SK-N-SH (cell line): ENCODE results near the gene ZNF865. TPM values are rescaled to one million over a fixed set of nuclear protein-coding genes. Genes with fewer than 3 reads are reported as not detected.
A peak's percentile ranks its signal among the peaks of the same experiment; 100 is the strongest.

Experiments
- CTCF ChIA-PET: fragments of 300-600, 350-600 bp; formaldehyde crosslinking; extraction: SDS; loops from one replicate; lab custom pipeline; 2021; lab: Yijun Ruan, JAX
- POLR2A ChIA-PET: fragments of 350-600 bp; sonication (Branson Sonifier 250); formaldehyde crosslinking; extraction: SDS; loops from one replicate; lab custom pipeline; 2020; ENCODE audit warnings: antibody characterized with exemption, inconsistent platforms; lab: Yijun Ruan, JAX
- DNase-seq: peaks from one replicate; pipeline ENCODE4 v3.0.0; 2012
- H2AFZ ChIP-seq: fragments of 200-600 bp; sonication (generic); 2 replicates; pipeline ENCODE4 v1.8.1; 2016; ENCODE audit warnings: antibody characterized with exemption, mild to moderate bottlenecking, low read depth
- H3F3A ChIP-seq: fragments of 200-600 bp; sonication (generic); replicated peaks from 2 replicates; pipeline ENCODE3; 2016; ENCODE audit warnings: antibody characterized with exemption, mild to moderate bottlenecking; ENCODE audit not compliant: insufficient read depth
- H3K27ac ChIP-seq, 2 experiments: fragments of 200-500 bp in 1 of 2; fragments of 200-600 bp in 1 of 2; sonication (Bioruptor generic) in 1 of 2; sonication (generic), shearing (Covaris generic) in 1 of 2; 2 replicates each; pipeline versions ENCODE4 v1.5.1 to v1.6.1; 2014 to 2016; ENCODE audit warnings: low read depth in 2 of 2, inconsistent platforms in 1 of 2, low read length in 1 of 2, mild to moderate bottlenecking in 1 of 2, mixed read lengths in 1 of 2
- H3K27me3 ChIP-seq: fragments of 200-600 bp; sonication (generic), shearing (Covaris generic); 2 replicates; pipeline ENCODE4 v1.6.1; 2016; ENCODE audit warnings: mixed run types; ENCODE audit not compliant: insufficient read depth
- H3K36me3 ChIP-seq, 2 experiments: fragments of 200-500 bp in 1 of 2; fragments of 200-600 bp in 1 of 2; sonication (Bioruptor generic) in 1 of 2; sonication (generic) in 1 of 2; replicated peaks in 1 of 2; 2 replicates each; pipeline versions ENCODE3 to v1.5.1; 2014 to 2016; ENCODE audit warnings: low read length in 1 of 2, mild to moderate bottlenecking in 1 of 2; ENCODE audit not compliant: insufficient read depth in 2 of 2, control insufficient read depth in 1 of 2
- H3K4me1 ChIP-seq, 2 experiments: fragments of 200-500 bp in 1 of 2; fragments of 200-600 bp in 1 of 2; sonication (Bioruptor generic) in 1 of 2; sonication (generic), shearing (Covaris generic) in 1 of 2; 2 replicates each; pipeline versions ENCODE4 v1.5.1 to v1.6.1; 2014 to 2016; ENCODE audit warnings: low read depth in 1 of 2, low read length in 1 of 2, mixed run types in 1 of 2; ENCODE audit not compliant: insufficient read depth in 2 of 2, control insufficient read depth in 1 of 2
- H3K4me2 ChIP-seq: fragments of 200-600 bp; sonication (generic), shearing (Covaris generic); 2 replicates; pipeline ENCODE4 v1.6.1; 2017; ENCODE audit warnings: mixed run types
- H3K4me3 ChIP-seq, 2 experiments: fragments of 200-500 bp in 1 of 2; fragments of 200-600 bp in 1 of 2; sonication (Bioruptor generic) in 1 of 2; sonication (generic), shearing (Covaris generic) in 1 of 2; 2 replicates each; pipeline versions ENCODE4 v1.5.1 to v1.8.1; 2014 to 2016; ENCODE audit warnings: low read depth in 2 of 2, inconsistent platforms in 1 of 2, low read length in 1 of 2, mild to moderate bottlenecking in 1 of 2, mixed read lengths in 1 of 2, moderate library complexity in 1 of 2
- H3K79me2 ChIP-seq: fragments of 200-600 bp; sonication (generic); 2 replicates; pipeline ENCODE4 v1.8.1; 2017; ENCODE audit warnings: mild to moderate bottlenecking; ENCODE audit not compliant: insufficient read depth
- H3K9ac ChIP-seq: fragments of 200-600 bp; sonication (generic); 2 replicates; pipeline ENCODE4 v1.6.1; 2017; ENCODE audit warnings: mixed run types
- H3K9me2 ChIP-seq: fragments of 200-600 bp; sonication (generic); 2 replicates; pipeline ENCODE4 v1.6.1; 2017; ENCODE audit warnings: mixed run types
- H3K9me3 ChIP-seq: fragments of 200-600 bp; sonication (generic); 2 replicates; pipeline ENCODE4 v1.6.1; 2017; ENCODE audit warnings: mixed run types, mild to moderate bottlenecking, moderate library complexity
- H4K20me1 ChIP-seq: fragments of 200-600 bp; sonication (generic); 2 replicates; pipeline ENCODE4 v1.6.1; 2017; ENCODE audit warnings: mild to moderate bottlenecking, mixed run types; ENCODE audit not compliant: insufficient read depth
- CHD2 ChIP-seq: fragments of 150-350 bp; IDR thresholded peaks from 2 replicates; pipeline ENCODE4 v1.6.1; 2018; ENCODE audit warnings: low read length; ENCODE audit not compliant: partially characterized antibody
- CTCF ChIP-seq: fragments of 200-600 bp; sonication (generic); IDR thresholded peaks from 2 replicates; pipeline ENCODE4 v1.6.1; 2017; ENCODE audit warnings: antibody characterized with exemption, mild to moderate bottlenecking, moderate library complexity
- ELF1 ChIP-seq: IDR thresholded peaks from 2 replicates; pipeline ENCODE4 v1.4.0; 2012
- FOSL2 ChIP-seq: IDR thresholded peaks from 2 replicates; pipeline ENCODE4 v1.4.0; 2012; ENCODE audit warnings: low read depth, mild to moderate bottlenecking, moderate library complexity, borderline replicate concordance
- FOXM1 ChIP-seq: IDR thresholded peaks from 2 replicates; pipeline ENCODE4 v1.4.0; 2012; ENCODE audit warnings: low read depth, mild to moderate bottlenecking
- IRF3 ChIP-seq: fragments of 150-350 bp; IDR thresholded peaks from 2 replicates; pipeline ENCODE4 v1.6.1; 2016; ENCODE audit warnings: mild to moderate bottlenecking, low read depth, low read length
- MXI1 ChIP-seq: IDR thresholded peaks from 2 replicates; pipeline ENCODE4 v1.6.1; 2012; ENCODE audit warnings: mild to moderate bottlenecking, low read depth, low read length, improper control_type of control experiment
- NFIC ChIP-seq: IDR thresholded peaks from 2 replicates; pipeline ENCODE4 v1.4.0; 2012; ENCODE audit warnings: borderline replicate concordance
- POLR2AphosphoS5 ChIP-seq: IDR thresholded peaks from 2 replicates; pipeline ENCODE4 v1.6.1; 2012; ENCODE audit warnings: low read depth, low read length
- RXRA ChIP-seq: IDR thresholded peaks from 2 replicates; pipeline ENCODE4 v1.4.0; 2012; ENCODE audit warnings: low read depth, mild to moderate bottlenecking, borderline replicate concordance
- TEAD4 ChIP-seq: IDR thresholded peaks from 2 replicates; pipeline ENCODE4 v1.4.0; 2012; ENCODE audit warnings: mild to moderate bottlenecking, borderline replicate concordance; ENCODE audit not compliant: insufficient read depth
- WGBS: methylation state at CpG from one replicate; pipeline ENCODE4 v1.1.6; 2017; ENCODE audit warnings: low lambda C conversion rate; 5-methylcytosine and 5-hydroxymethylcytosine counted together
- polyA plus RNA-seq, 3 experiments: library from polyadenylated mRNA; depleted of rRNA; stranded (reverse); fragments of >200 nt; gene quantifications; 2 replicates each; pipeline ENCODE4 v1.2.3, GENCODE V29; 2012

ZNF865 gene
- polyA plus RNA-seq, 1 of the 3 experiments (the other 2 are of a cell fraction): 5.0 TPM

- ChIA-PET CTCF (interaction anchor here (1.5 to 3.9 kb wide), 2 partner anchors 9 to 14 kb away, joined by 6 to 22 read pairs; no protein-coding TSS in a partner anchor), POLR2A (no interaction called here)
- peak; percentile 2 for DNase-seq
These were observed 40.0 kb downstream of the ZNF865 start for GRCh38 chr19:55645512-55645881.

More at GRCh38 chr19:55645512-55645881, 40.0 kb downstream of the ZNF865 start:
- Histone ChIP-seq H3K9ac (no peak overlapping the region), H3K4me2 (no peak overlapping the region), H3K36me3 (peaks cover 3 to 17% of the 10 kb centered on the region in 2 experiments), H4K20me1 (no peaks in the 10 kb centered on the region), H3K27me3 (no peaks in the 10 kb centered on the region), H3K27ac (no peak overlapping the region), H3K9me3 (no peaks in the 10 kb centered on the region), H3F3A (peaks cover 22% of the 10 kb centered on the region), H3K4me3 (no peak overlapping the region), H2AFZ (no peak overlapping the region), H3K9me2 (no peaks in the 10 kb centered on the region), H3K79me2 (peaks cover 61% of the 10 kb centered on the region), H3K4me1 (peaks cover 14 to 43% of the 10 kb centered on the region in 2 experiments; a peak in 2 of 4 replicates)
- WGBS: 80% methylated on average over 5 of the region's 5 CpGs
- TF ChIP-seq CTCF (no peak), MXI1 (no peak), FOXM1 (no peak), ELF1 (no peak), NFIC (no peak), POLR2AphosphoS5 (no peak), CHD2 (no peak), RXRA (no peak), FOSL2 (no peak), IRF3 (no peak), TEAD4 (no peak)
